Gastrocnemius medialis (tissue), 4 donors: ENCODE results near the gene ARHGAP8. TPM values are rescaled to one million over a fixed set of nuclear protein-coding genes. Genes with fewer than 3 reads are reported as not detected.

Experiments used
- ATAC-seq, 2 donors: fragments of 150-250 bp; one replicate each; pipeline ENCODE4 v1.9.1; 2016
- DNase-seq, 2 donors: peaks; one replicate each; pipeline ENCODE4 v3.0.0-alpha.2; 2019
- H3K27ac ChIP-seq, 4 donors: fragments of 200-600 bp; sonication (generic); 1 replicate in 1 of 4; 2 replicates in 3 of 4; pipeline ENCODE4 v1.5.1; 2016 to 2018; ENCODE audit warnings: mild to moderate bottlenecking in 2 of 4, moderate library complexity in 1 of 4
- H3K27me3 ChIP-seq, 3 donors: fragments of 200-600 bp; sonication (generic) in 2 of 3; 1 replicate in 1 of 3; 2 replicates in 2 of 3; pipeline versions ENCODE4 v1.5.1 to v1.6.0; 2016 to 2019; ENCODE audit warnings: mild to moderate bottlenecking in 1 of 3, moderate library complexity in 1 of 3
- H3K36me3 ChIP-seq, 2 donors: fragments of 200-600 bp; sonication (generic) in 1 of 2; one replicate each; pipeline ENCODE4 v1.5.1; 2017 to 2018
- H3K4me1 ChIP-seq, 2 donors: fragments of 200-600 bp; sonication (generic) in 1 of 2; one replicate each; pipeline ENCODE4 v1.5.1; 2016 to 2017; ENCODE audit warnings: mild to moderate bottlenecking in 2 of 2
- H3K4me3 ChIP-seq, 4 donors: fragments of 200-600 bp; sonication (generic) in 3 of 4; 1 replicate in 1 of 4; 2 replicates in 3 of 4; pipeline ENCODE4 v1.5.1; 2016 to 2019; ENCODE audit warnings: mild to moderate bottlenecking in 2 of 4
- H3K9me3 ChIP-seq, 3 donors: fragments of 200-600 bp; sonication (generic) in 2 of 3; 1 replicate in 1 of 3; 2 replicates in 2 of 3; pipeline ENCODE4 v1.5.1; 2016 to 2019
- POLR2A ChIP-seq, 2 donors: fragments of 450-650 bp; IDR thresholded peaks; one replicate each; pipeline ENCODE4 v1.6.1; 2017; ENCODE audit warnings: antibody characterized with exemption in 2 of 2, mild to moderate bottlenecking in 2 of 2, moderate library complexity in 2 of 2
- in situ Hi-C, 4 donors: fragments of 200-750 bp; cut with MboI; loops; one replicate each; pipeline versions ENCODE4 v1.15.0 to v1.8.0; 2017; ENCODE audit warnings: low sequenced_read_pairs in 4 of 4
- intact Hi-C: fragments of 100-400 bp; cut with DNase I; formaldehyde crosslinking; loops from one replicate; pipeline ENCODE4 v1.15.1; 2023; ENCODE audit warnings: low total_unique reads
- total RNA-seq, 4 donors: library from RNA; depleted of rRNA; stranded (reverse); fragments of >200 nt; gene quantifications; one replicate each; pipeline versions ENCODE4 v1.1.0 to v1.2.3, GENCODE V29; 2016
- TF ChIP-seq, protein P1 (sequence below), 5 experiments: fragments of 450-650 bp in 3 of 5; fragments of 200-600 bp in 2 of 5; sonication (generic) in 2 of 5; IDR thresholded peaks in 4 of 5; conservative IDR thresholded peaks in 1 of 5; 1 replicate in 4 of 5; 2 replicates in 1 of 5; pipeline ENCODE4 v1.5.1; 2016 to 2019; ENCODE audit warnings: antibody characterized with exemption in 5 of 5, mild to moderate bottlenecking in 3 of 5, moderate library complexity in 3 of 5

Gene ARHGAP8
- total RNA-seq, 4 donors from 2014 or later = not detected

DNA sequence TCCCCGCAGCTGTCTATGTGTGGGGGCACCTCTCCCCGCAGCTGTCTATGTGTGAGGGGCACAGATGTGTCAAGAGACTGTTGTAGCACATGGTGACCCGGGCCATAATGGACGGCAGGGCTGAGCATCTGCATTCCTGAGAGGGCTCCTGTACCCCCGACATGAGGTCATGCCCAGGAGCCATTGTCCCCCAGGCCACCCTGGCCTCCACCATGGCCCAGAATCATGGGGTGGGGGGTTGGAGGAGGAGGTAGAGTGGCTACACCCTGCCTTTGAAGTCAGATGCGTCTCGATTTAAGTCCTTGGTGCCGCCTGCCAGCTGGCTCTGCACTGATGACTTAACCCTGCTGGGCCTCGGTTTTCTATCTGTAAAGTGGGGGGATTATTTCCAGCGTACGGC is 49.1 kb downstream of the ARHGAP8 start:
- in situ Hi-C loops = no loop called here
- ATAC-seq (no peak), DNase-seq (no peak)
- Histone ChIP-seq H3K36me3 (no peaks in the 10 kb centered on the region), H3K9me3 (no peaks in the 10 kb centered on the region), H3K27ac (no peak overlapping the region), H3K4me3 (no peak overlapping the region), H3K4me1 (no peaks in the 10 kb centered on the region), H3K27me3 (peaks cover 0 to 12% (median 8%) of the 10 kb centered on the region in 3 donors)
- TF ChIP-seq, protein P1, sequence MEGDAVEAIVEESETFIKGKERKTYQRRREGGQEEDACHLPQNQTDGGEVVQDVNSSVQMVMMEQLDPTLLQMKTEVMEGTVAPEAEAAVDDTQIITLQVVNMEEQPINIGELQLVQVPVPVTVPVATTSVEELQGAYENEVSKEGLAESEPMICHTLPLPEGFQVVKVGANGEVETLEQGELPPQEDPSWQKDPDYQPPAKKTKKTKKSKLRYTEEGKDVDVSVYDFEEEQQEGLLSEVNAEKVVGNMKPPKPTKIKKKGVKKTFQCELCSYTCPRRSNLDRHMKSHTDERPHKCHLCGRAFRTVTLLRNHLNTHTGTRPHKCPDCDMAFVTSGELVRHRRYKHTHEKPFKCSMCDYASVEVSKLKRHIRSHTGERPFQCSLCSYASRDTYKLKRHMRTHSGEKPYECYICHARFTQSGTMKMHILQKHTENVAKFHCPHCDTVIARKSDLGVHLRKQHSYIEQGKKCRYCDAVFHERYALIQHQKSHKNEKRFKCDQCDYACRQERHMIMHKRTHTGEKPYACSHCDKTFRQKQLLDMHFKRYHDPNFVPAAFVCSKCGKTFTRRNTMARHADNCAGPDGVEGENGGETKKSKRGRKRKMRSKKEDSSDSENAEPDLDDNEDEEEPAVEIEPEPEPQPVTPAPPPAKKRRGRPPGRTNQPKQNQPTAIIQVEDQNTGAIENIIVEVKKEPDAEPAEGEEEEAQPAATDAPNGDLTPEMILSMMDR (IDR thresholded peaks at IDR 0.05 in 4 of 5, conservative IDR thresholded peaks at IDR 0.05 in 1 of 5) = no peak
- no peak for TF ChIP-seq POLR2A (IDR thresholded peaks at IDR 0.05)
- intact Hi-C loops = no loop called here

DNA sequence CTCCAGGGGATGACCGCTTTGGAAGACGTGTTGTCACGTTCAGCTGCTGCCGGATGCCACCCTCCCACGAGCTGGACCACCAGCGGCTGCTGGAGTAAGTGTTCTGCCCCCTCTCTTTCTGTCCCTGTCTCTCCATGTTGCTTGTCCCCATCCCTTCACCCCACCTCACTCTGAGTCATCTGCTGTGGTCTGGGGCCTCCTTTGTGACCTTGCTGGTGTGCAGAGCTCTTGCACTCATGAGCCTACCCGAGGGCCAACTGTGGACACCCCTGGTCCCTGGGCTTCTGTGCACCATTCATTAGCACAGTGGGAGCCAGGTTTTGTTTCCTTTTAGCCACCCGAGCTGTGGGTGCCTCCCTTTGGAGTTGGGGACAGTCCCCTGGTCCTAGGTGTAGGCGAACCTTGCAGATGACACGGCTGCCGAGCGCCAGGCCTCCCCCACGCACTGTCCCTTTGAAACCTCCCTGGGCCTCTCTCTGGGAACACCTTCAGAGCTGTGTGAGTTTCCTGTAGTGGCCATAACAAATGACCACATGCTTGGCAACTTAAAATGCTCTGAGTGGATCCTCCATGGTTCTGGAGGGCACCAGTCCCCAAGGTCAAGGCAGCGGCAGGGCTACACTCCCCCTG is 49.8 kb downstream of the ARHGAP8 start:
- in situ Hi-C loops (no loop called here), intact Hi-C loops (no loop called here)
- Histone ChIP-seq H3K27ac (no peak overlapping the region), H3K4me3 (no peak overlapping the region), H3K9me3 (no peaks in the 10 kb centered on the region), H3K4me1 (no peaks in the 10 kb centered on the region), H3K36me3 (no peaks in the 10 kb centered on the region), H3K27me3 (peaks cover 0 to 12% (median 8%) of the 10 kb centered on the region in 3 donors)
- TF ChIP-seq, protein P1 (IDR thresholded peaks at IDR 0.05 in 4 of 5, conservative IDR thresholded peaks at IDR 0.05 in 1 of 5) = no peak
- no peak for TF ChIP-seq POLR2A (IDR thresholded peaks at IDR 0.05)
- ATAC-seq = no peak
- DNase-seq = no peak

DNA sequence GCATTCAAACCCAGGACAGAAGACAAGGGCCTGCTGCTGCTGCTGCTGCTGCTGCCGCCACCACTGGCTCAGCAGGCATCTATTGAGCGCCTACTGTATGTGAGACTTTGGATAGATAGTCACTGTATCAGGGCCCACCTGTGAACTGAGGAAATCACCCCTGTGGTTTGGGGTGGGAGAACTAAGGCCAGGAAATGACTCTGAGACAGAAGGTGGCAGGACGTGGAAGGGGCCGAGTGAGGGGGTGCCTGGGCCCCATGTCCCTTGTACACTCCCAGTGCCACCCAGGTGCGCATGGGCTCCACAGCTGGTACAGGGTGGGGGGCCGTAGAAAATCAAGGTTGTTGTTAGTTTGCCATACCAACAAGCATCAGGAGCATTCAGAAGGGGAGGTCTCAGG is 50.6 kb downstream of the ARHGAP8 start:
- Histone ChIP-seq H3K36me3 (no peaks in the 10 kb centered on the region), H3K27ac (no peak overlapping the region), H3K27me3 (peaks cover 0 to 10% (median 8%) of the 10 kb centered on the region in 3 donors), H3K9me3 (no peaks in the 10 kb centered on the region), H3K4me1 (no peaks in the 10 kb centered on the region), H3K4me3 (no peak overlapping the region)
- DNase-seq = no peak
- in situ Hi-C loops = no loop called here
- intact Hi-C loops = no loop called here
- TF ChIP-seq POLR2A (IDR thresholded peaks at IDR 0.05) = no peak
- TF ChIP-seq, protein P1 (IDR thresholded peaks at IDR 0.05 in 4 of 5, conservative IDR thresholded peaks at IDR 0.05 in 1 of 5) = no peak
- no peak for ATAC-seq

DNA sequence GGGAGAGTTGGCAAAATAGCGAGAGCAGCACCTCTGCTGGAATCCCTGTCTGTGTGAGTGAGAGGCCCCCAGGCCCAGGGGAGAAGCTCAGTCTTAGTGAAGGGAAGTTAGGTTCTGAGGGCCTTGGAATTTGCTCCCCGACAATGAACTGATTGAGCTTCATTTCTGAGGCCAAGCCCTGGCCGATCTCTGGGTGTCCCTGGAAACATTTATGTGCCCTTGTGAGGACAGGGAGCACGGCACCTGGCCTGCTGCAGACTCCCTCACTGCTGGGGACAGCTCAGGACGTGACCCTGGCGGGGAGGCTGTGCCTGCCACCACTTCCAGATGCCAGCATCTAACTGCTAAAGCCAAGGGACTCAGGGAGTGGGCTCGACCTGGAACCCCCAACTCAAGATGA is 52.0 kb downstream of the ARHGAP8 start:
- intact Hi-C loops = no loop called here
- ATAC-seq (no peak), DNase-seq (no peak)
- H3K4me3 ChIP-seq = no peak overlapping the region
- no peak for TF ChIP-seq POLR2A (IDR thresholded peaks at IDR 0.05)
- TF ChIP-seq, protein P1 (IDR thresholded peaks at IDR 0.05 in 4 of 5, conservative IDR thresholded peaks at IDR 0.05 in 1 of 5) = no peak
- H3K4me1 ChIP-seq = no peaks in the 10 kb centered on the region
- no peaks in the 10 kb centered on the region for H3K36me3 ChIP-seq
- in situ Hi-C loops = no loop called here
- no peak overlapping the region for H3K27ac ChIP-seq
- H3K9me3 ChIP-seq = no peaks in the 10 kb centered on the region
- H3K27me3 ChIP-seq = peaks cover 0 to 8% (median 3%) of the 10 kb centered on the region in 3 donors

DNA sequence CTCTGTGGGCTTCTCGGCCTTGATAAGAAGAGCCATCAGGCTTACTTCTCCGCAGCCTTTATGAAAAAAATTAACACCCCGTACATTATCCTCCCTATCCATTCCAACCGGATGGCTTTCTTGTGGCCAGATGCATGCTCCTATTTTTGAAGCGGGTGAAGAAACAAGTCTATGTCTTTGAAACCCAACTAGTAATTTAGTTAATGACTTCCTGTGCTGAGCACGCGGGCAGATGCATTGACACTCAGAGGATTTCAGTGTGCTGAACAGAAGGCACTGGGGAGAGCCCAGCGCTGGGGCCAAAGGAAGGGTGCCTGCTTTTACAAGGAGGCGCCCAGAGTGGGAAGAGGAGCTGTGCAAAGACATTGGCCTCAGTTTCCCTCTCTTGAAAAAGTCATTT is 53.3 kb downstream of the ARHGAP8 start:
- H3K4me3 ChIP-seq = no peak overlapping the region
- no peaks in the 10 kb centered on the region for H3K36me3 ChIP-seq
- H3K27me3 ChIP-seq = peaks cover 0 to 8% (median 3%) of the 10 kb centered on the region in 3 donors
- H3K4me1 ChIP-seq = no peaks in the 10 kb centered on the region
- intact Hi-C loops (no loop called here), in situ Hi-C loops (no loop called here)
- ATAC-seq = no peak
- no peaks in the 10 kb centered on the region for H3K9me3 ChIP-seq
- no peak for TF ChIP-seq POLR2A (IDR thresholded peaks at IDR 0.05)
- TF ChIP-seq, protein P1 (IDR thresholded peaks at IDR 0.05 in 4 of 5, conservative IDR thresholded peaks at IDR 0.05 in 1 of 5) = no peak
- H3K27ac ChIP-seq = no peak overlapping the region
- no peak for DNase-seq
